ENCODE measurements around the gene DNAJC25.
A peak's percentile ranks its signal among the peaks of the same experiment; 100 is the strongest.

GRCh38 chr9:111621895-111622480 lies 9.1 kb upstream of the DNAJC25 start:
- TF ChIP-seq, protein P1, sequence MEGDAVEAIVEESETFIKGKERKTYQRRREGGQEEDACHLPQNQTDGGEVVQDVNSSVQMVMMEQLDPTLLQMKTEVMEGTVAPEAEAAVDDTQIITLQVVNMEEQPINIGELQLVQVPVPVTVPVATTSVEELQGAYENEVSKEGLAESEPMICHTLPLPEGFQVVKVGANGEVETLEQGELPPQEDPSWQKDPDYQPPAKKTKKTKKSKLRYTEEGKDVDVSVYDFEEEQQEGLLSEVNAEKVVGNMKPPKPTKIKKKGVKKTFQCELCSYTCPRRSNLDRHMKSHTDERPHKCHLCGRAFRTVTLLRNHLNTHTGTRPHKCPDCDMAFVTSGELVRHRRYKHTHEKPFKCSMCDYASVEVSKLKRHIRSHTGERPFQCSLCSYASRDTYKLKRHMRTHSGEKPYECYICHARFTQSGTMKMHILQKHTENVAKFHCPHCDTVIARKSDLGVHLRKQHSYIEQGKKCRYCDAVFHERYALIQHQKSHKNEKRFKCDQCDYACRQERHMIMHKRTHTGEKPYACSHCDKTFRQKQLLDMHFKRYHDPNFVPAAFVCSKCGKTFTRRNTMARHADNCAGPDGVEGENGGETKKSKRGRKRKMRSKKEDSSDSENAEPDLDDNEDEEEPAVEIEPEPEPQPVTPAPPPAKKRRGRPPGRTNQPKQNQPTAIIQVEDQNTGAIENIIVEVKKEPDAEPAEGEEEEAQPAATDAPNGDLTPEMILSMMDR (conservative IDR thresholded peaks at IDR 0.05; ENCODE audit: low read depth, low read length): peak; percentile 60
- no peak for TF ChIP-seq EZH2 (IDR thresholded peaks at IDR 0.05; ENCODE audit: borderline replicate concordance, low read depth, low read length, poor library complexity, severe bottlenecking)

All from A673 (cell line).